PFSK-1 (cell line): Measurements from ENCODE around the gene GABRP.

Experiments used
- FOXP2 ChIP-seq: optimal IDR thresholded peaks from 2 replicates; pipeline ENCODE3; 2011; ENCODE audit warnings: borderline replicate concordance, control low read depth, inconsistent platforms; ENCODE audit not compliant: insufficient read depth; ENCODE audit errors: extremely low read length, extremely low read depth
- POLR2AphosphoS5 ChIP-seq: IDR thresholded peaks from 2 replicates; pipeline ENCODE4 v1.6.1; 2012; ENCODE audit warnings: low read depth, mild to moderate bottlenecking, control low read depth, low read length, moderate library complexity
- REST ChIP-seq, 2 experiments: IDR thresholded peaks; 2 replicates each; pipeline versions ENCODE4 v1.6.1 to v1.8.0; 2011 to 2012; ENCODE audit warnings: low read depth in 2 of 2, low read length in 2 of 2, control low read depth in 1 of 2, inconsistent platforms in 1 of 2, mild to moderate bottlenecking in 1 of 2, moderate library complexity in 1 of 2; ENCODE audit not compliant: insufficient read depth in 1 of 2
- SIN3A ChIP-seq: IDR thresholded peaks from 2 replicates; pipeline ENCODE4 v1.6.1; 2012; ENCODE audit warnings: mild to moderate bottlenecking, low read length, moderate library complexity, borderline replicate concordance; ENCODE audit not compliant: insufficient read depth
- TAF1 ChIP-seq: IDR thresholded peaks from 2 replicates; pipeline ENCODE4 v1.6.1; 2012; ENCODE audit warnings: low read length, control low read depth, borderline replicate concordance; ENCODE audit not compliant: insufficient read depth

Gene GABRP

GRCh38 chr5:170774831-170775230 is 8.7 kb upstream of the GABRP start:
- TF ChIP-seq SIN3A (no peak), REST (IDR thresholded peaks at IDR 0.05; ENCODE audit: insufficient read depth in 1 of 2, low read depth in 2 of 2, low read length in 2 of 2) (no peak), TAF1 (no peak), FOXP2 (no peak), POLR2AphosphoS5 (no peak)

GRCh38 chr5:170781946-170782345 is 1.6 kb upstream of the GABRP start:
- TF ChIP-seq SIN3A: no peak
- no peak for TF ChIP-seq FOXP2
- no peak for TF ChIP-seq POLR2AphosphoS5
- TF ChIP-seq TAF1: no peak
- no peak for TF ChIP-seq REST (IDR thresholded peaks at IDR 0.05; ENCODE audit: insufficient read depth in 1 of 2, low read depth in 2 of 2, low read length in 2 of 2)

- no peak for TF ChIP-seq POLR2AphosphoS5
These were observed 1.1 kb upstream of the GABRP start for GRCh38 chr5:170782438-170782837.

DNA sequence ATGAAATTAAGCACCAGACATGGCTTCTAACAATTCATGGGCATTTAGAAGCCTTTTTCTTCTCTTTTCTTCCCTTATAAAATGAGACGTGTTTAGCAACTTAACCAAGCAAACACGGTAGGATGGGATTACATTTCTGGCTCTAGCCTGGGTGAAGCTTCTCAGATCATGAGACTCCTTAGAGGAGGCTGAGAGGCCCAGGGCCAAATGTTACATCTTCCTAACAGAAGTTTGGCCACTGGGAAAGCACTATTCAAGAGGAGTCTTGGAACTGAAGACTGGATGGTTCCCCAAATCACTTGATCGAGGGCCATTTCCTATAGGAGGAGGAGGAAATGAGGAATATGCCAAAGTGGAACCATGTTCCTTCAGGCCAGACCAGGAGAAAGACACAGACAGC is 1.9 kb downstream of the GABRP start:
- TF ChIP-seq POLR2AphosphoS5 (no peak), REST (IDR thresholded peaks at IDR 0.05; ENCODE audit: insufficient read depth in 1 of 2, low read depth in 2 of 2, low read length in 2 of 2) (no peak), FOXP2 (no peak), TAF1 (no peak), SIN3A (no peak)

- TF ChIP-seq SIN3A (no peak), TAF1 (no peak), REST (IDR thresholded peaks at IDR 0.05; ENCODE audit: insufficient read depth in 1 of 2, low read depth in 2 of 2, low read length in 2 of 2) (no peak), FOXP2 (no peak), POLR2AphosphoS5 (no peak)
These were observed 3.7 kb downstream of the GABRP start for GRCh38 chr5:170787216-170787615.
